Gastrocnemius medialis (tissue), 4 donors: ENCODE results near the gene NDST4. TPM values are rescaled to one million over a fixed set of nuclear protein-coding genes. Genes with fewer than 3 reads are reported as not detected.

ENCODE experiments used
- ATAC-seq, 2 donors: fragments of 150-250 bp; one replicate each; pipeline ENCODE4 v1.9.1; 2016
- DNase-seq, 2 donors: peaks; one replicate each; pipeline ENCODE4 v3.0.0-alpha.2; 2019
- H3K27ac ChIP-seq, 4 donors: fragments of 200-600 bp; sonication (generic); 1 replicate in 1 of 4; 2 replicates in 3 of 4; pipeline ENCODE4 v1.5.1; 2016 to 2018; ENCODE audit warnings: mild to moderate bottlenecking in 2 of 4, moderate library complexity in 1 of 4
- H3K27me3 ChIP-seq, 3 donors: fragments of 200-600 bp; sonication (generic) in 2 of 3; 1 replicate in 1 of 3; 2 replicates in 2 of 3; pipeline versions ENCODE4 v1.5.1 to v1.6.0; 2016 to 2019; ENCODE audit warnings: mild to moderate bottlenecking in 1 of 3, moderate library complexity in 1 of 3
- H3K36me3 ChIP-seq, 2 donors: fragments of 200-600 bp; sonication (generic) in 1 of 2; one replicate each; pipeline ENCODE4 v1.5.1; 2017 to 2018
- H3K4me1 ChIP-seq, 2 donors: fragments of 200-600 bp; sonication (generic) in 1 of 2; one replicate each; pipeline ENCODE4 v1.5.1; 2016 to 2017; ENCODE audit warnings: mild to moderate bottlenecking in 2 of 2
- H3K4me3 ChIP-seq, 4 donors: fragments of 200-600 bp; sonication (generic) in 3 of 4; 1 replicate in 1 of 4; 2 replicates in 3 of 4; pipeline ENCODE4 v1.5.1; 2016 to 2019; ENCODE audit warnings: mild to moderate bottlenecking in 2 of 4
- H3K9me3 ChIP-seq, 3 donors: fragments of 200-600 bp; sonication (generic) in 2 of 3; 1 replicate in 1 of 3; 2 replicates in 2 of 3; pipeline ENCODE4 v1.5.1; 2016 to 2019
- CTCF ChIP-seq, 5 experiments: fragments of 450-650 bp in 3 of 5; fragments of 200-600 bp in 2 of 5; sonication (generic) in 2 of 5; IDR thresholded peaks in 4 of 5; conservative IDR thresholded peaks in 1 of 5; 1 replicate in 4 of 5; 2 replicates in 1 of 5; pipeline ENCODE4 v1.5.1; 2016 to 2019; ENCODE audit warnings: antibody characterized with exemption in 5 of 5, mild to moderate bottlenecking in 3 of 5, moderate library complexity in 3 of 5
- POLR2A ChIP-seq, 2 donors: fragments of 450-650 bp; IDR thresholded peaks; one replicate each; pipeline ENCODE4 v1.6.1; 2017; ENCODE audit warnings: antibody characterized with exemption in 2 of 2, mild to moderate bottlenecking in 2 of 2, moderate library complexity in 2 of 2
- in situ Hi-C, 4 donors: fragments of 200-750 bp; cut with MboI; loops; one replicate each; pipeline versions ENCODE4 v1.15.0 to v1.8.0; 2017; ENCODE audit warnings: low sequenced_read_pairs in 4 of 4
- intact Hi-C: fragments of 100-400 bp; cut with DNase I; formaldehyde crosslinking; loops from one replicate; pipeline ENCODE4 v1.15.1; 2023; ENCODE audit warnings: low total_unique reads
- total RNA-seq, 4 donors: library from RNA; depleted of rRNA; stranded (reverse); fragments of >200 nt; gene quantifications; one replicate each; pipeline versions ENCODE4 v1.1.0 to v1.2.3, GENCODE V29; 2016

Gene NDST4
- total RNA-seq, 4 donors from 2014 or later: not detected

GRCh38 chr4:114886761-114887160, 226.7 kb downstream of the NDST4 start:
- ATAC-seq (no peak), DNase-seq (no peak)
- no peak for TF ChIP-seq POLR2A (IDR thresholded peaks at IDR 0.05)
- TF ChIP-seq CTCF (IDR thresholded peaks at IDR 0.05 in 4 of 5, conservative IDR thresholded peaks at IDR 0.05 in 1 of 5): no peak
- in situ Hi-C loops (no loop called here), intact Hi-C loops (no loop called here)
- no peaks in the 10 kb centered on the region for H3K4me1 ChIP-seq
- no peaks in the 10 kb centered on the region for H3K9me3 ChIP-seq
- no peaks in the 10 kb centered on the region for H3K36me3 ChIP-seq
- no peak overlapping the region for H3K4me3 ChIP-seq
- no peaks in the 10 kb centered on the region for H3K27me3 ChIP-seq
- H3K27ac ChIP-seq: no peak overlapping the region

- Histone ChIP-seq H3K27ac (no peak overlapping the region), H3K4me1 (no peaks in the 10 kb centered on the region), H3K9me3 (no peaks in the 10 kb centered on the region), H3K4me3 (no peak overlapping the region), H3K36me3 (no peaks in the 10 kb centered on the region), H3K27me3 (no peaks in the 10 kb centered on the region)
- intact Hi-C loops (no loop called here), in situ Hi-C loops (no loop called here)
- DNase-seq: no peak
- ATAC-seq: no peak
- TF ChIP-seq POLR2A (IDR thresholded peaks at IDR 0.05): no peak
- TF ChIP-seq CTCF (IDR thresholded peaks at IDR 0.05 in 4 of 5, conservative IDR thresholded peaks at IDR 0.05 in 1 of 5): no peak
Measured at GRCh38 chr4:114883641-114884040, 229.8 kb downstream of the NDST4 start.

- Histone ChIP-seq H3K36me3 (no peaks in the 10 kb centered on the region), H3K4me1 (no peaks in the 10 kb centered on the region), H3K9me3 (no peaks in the 10 kb centered on the region), H3K27me3 (no peaks in the 10 kb centered on the region), H3K27ac (no peak overlapping the region), H3K4me3 (no peak overlapping the region)
- ATAC-seq (no peak), DNase-seq (no peak)
- intact Hi-C loops (no loop called here), in situ Hi-C loops (no loop called here)
- TF ChIP-seq POLR2A (IDR thresholded peaks at IDR 0.05): no peak
- no peak for TF ChIP-seq CTCF (IDR thresholded peaks at IDR 0.05 in 4 of 5, conservative IDR thresholded peaks at IDR 0.05 in 1 of 5)
Measured at GRCh38 chr4:114879916-114880669, 233.3 kb downstream of the NDST4 start.

GRCh38 chr4:114875630-114876029, 237.8 kb downstream of the NDST4 start:
- H3K27ac ChIP-seq: no peak overlapping the region
- intact Hi-C loops (no loop called here), in situ Hi-C loops (no loop called here)
- H3K4me3 ChIP-seq: no peak overlapping the region
- DNase-seq: no peak
- no peaks in the 10 kb centered on the region for H3K9me3 ChIP-seq
- no peak for ATAC-seq
- H3K4me1 ChIP-seq: no peaks in the 10 kb centered on the region
- H3K36me3 ChIP-seq: no peaks in the 10 kb centered on the region
- no peaks in the 10 kb centered on the region for H3K27me3 ChIP-seq
- TF ChIP-seq POLR2A (IDR thresholded peaks at IDR 0.05): no peak
- no peak for TF ChIP-seq CTCF (IDR thresholded peaks at IDR 0.05 in 4 of 5, conservative IDR thresholded peaks at IDR 0.05 in 1 of 5)

- no peak for TF ChIP-seq CTCF (IDR thresholded peaks at IDR 0.05 in 4 of 5, conservative IDR thresholded peaks at IDR 0.05 in 1 of 5)
- no peak for TF ChIP-seq POLR2A (IDR thresholded peaks at IDR 0.05)
- Histone ChIP-seq H3K36me3 (no peaks in the 10 kb centered on the region), H3K9me3 (no peaks in the 10 kb centered on the region), H3K27me3 (no peaks in the 10 kb centered on the region), H3K4me1 (no peaks in the 10 kb centered on the region), H3K27ac (no peak overlapping the region), H3K4me3 (no peak overlapping the region)
- DNase-seq (no peak), ATAC-seq (no peak)
- in situ Hi-C loops: no loop called here
- intact Hi-C loops: no loop called here
Measured at GRCh38 chr4:114874321-114874720, 239.1 kb downstream of the NDST4 start.
